Measurements from ENCODE around the gene TSPAN9.

Gene TSPAN9

DNA sequence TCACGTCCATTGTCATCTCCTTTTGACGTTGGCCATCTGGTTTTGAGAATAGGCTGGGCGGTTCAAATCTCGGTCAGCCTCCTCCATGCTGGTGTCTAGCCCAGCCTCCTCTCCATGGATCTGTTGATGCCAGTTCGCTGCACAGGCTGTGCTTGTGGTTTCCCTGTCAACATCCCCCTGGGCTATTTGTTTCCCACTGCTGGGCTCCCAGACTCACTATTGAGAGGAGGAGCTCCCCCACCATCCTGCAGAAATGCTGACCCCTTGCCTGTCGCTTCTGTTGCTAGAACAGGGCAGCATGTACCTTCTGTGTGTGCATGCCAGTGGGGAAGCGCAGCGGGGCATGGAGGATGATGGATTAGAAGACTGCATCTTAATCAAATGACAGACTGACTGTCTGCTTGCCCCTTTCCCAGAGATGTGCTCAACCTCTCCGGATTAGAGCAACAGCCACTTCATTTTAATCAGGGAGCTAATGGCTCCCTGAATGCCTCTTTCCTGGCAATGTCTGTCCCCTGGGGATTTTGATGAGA is 170.5 kb downstream of the TSPAN9 start:
- Histone ChIP-seq H3K9ac (ENCODE audit: low read length) (no peak overlapping the region), H3K27me3 (ENCODE audit: low read length) (no peaks in the 10 kb centered on the region)

GRCh38 chr12:3249081-3249800 is 172.1 kb downstream of the TSPAN9 start:
- no peak for TF ChIP-seq EZH2phosphoT487 (conservative IDR thresholded peaks at IDR 0.05; ENCODE audit: low read length)
- TF ChIP-seq, protein P1, sequence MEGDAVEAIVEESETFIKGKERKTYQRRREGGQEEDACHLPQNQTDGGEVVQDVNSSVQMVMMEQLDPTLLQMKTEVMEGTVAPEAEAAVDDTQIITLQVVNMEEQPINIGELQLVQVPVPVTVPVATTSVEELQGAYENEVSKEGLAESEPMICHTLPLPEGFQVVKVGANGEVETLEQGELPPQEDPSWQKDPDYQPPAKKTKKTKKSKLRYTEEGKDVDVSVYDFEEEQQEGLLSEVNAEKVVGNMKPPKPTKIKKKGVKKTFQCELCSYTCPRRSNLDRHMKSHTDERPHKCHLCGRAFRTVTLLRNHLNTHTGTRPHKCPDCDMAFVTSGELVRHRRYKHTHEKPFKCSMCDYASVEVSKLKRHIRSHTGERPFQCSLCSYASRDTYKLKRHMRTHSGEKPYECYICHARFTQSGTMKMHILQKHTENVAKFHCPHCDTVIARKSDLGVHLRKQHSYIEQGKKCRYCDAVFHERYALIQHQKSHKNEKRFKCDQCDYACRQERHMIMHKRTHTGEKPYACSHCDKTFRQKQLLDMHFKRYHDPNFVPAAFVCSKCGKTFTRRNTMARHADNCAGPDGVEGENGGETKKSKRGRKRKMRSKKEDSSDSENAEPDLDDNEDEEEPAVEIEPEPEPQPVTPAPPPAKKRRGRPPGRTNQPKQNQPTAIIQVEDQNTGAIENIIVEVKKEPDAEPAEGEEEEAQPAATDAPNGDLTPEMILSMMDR (IDR thresholded peaks at IDR 0.05; ENCODE audit: insufficient read depth, low read length, poor library complexity, severe bottlenecking): no peak

More for the DNA sequence above, 170.5 kb downstream of the TSPAN9 start:
- TF ChIP-seq EZH2phosphoT487 (conservative IDR thresholded peaks at IDR 0.05; ENCODE audit: low read length): no peak
- TF ChIP-seq, protein P1 (IDR thresholded peaks at IDR 0.05; ENCODE audit: insufficient read depth, low read length, poor library complexity, severe bottlenecking): no peak
- no peaks in the 10 kb centered on the region for H3F3A ChIP-seq (ENCODE audit: insufficient read depth)
- H2AFZ ChIP-seq (ENCODE audit: low read depth, low read length, severe bottlenecking): no peak overlapping the region
- H3K9me2 ChIP-seq (replicated peaks; ENCODE audit: insufficient read depth, low read length): no peaks in the 10 kb centered on the region
- H3K4me2 ChIP-seq (ENCODE audit: low read depth, low read length, poor library complexity, severe bottlenecking): no peak overlapping the region
- no peak overlapping the region for H3K4me3 ChIP-seq (ENCODE audit: insufficient read depth, low read length, poor library complexity, severe bottlenecking)
- no peaks in the 10 kb centered on the region for H3K9me3 ChIP-seq (ENCODE audit: insufficient read depth, low read length)
- no peaks in the 10 kb centered on the region for H4K20me1 ChIP-seq (ENCODE audit: low read depth, low read length)
- H3K27ac ChIP-seq (ENCODE audit: low read depth, low read length): no peak overlapping the region
- H3K79me2 ChIP-seq (ENCODE audit: insufficient read depth, low read length): no peaks in the 10 kb centered on the region
- no peaks in the 10 kb centered on the region for H3K36me3 ChIP-seq (ENCODE audit: low read length)

GRCh38 chr12:3250034-3250433 is 172.9 kb downstream of the TSPAN9 start:
- Histone ChIP-seq H3K4me2 (ENCODE audit: low read depth, low read length, poor library complexity, severe bottlenecking) (no peak overlapping the region), H3K9ac (ENCODE audit: low read length) (no peak overlapping the region), H3K27ac (ENCODE audit: low read depth, low read length) (no peak overlapping the region), H3K27me3 (ENCODE audit: low read length) (no peaks in the 10 kb centered on the region), H3K79me2 (ENCODE audit: insufficient read depth, low read length) (no peaks in the 10 kb centered on the region), H3K9me3 (ENCODE audit: insufficient read depth, low read length) (no peaks in the 10 kb centered on the region), H3K36me3 (ENCODE audit: low read length) (no peaks in the 10 kb centered on the region), H3K4me3 (ENCODE audit: insufficient read depth, low read length, poor library complexity, severe bottlenecking) (no peak overlapping the region), H3K9me2 (replicated peaks; ENCODE audit: insufficient read depth, low read length) (no peaks in the 10 kb centered on the region), H4K20me1 (ENCODE audit: low read depth, low read length) (no peaks in the 10 kb centered on the region), H2AFZ (ENCODE audit: low read depth, low read length, severe bottlenecking) (no peak overlapping the region), H3F3A (ENCODE audit: insufficient read depth) (no peaks in the 10 kb centered on the region)
- TF ChIP-seq EZH2phosphoT487 (conservative IDR thresholded peaks at IDR 0.05; ENCODE audit: low read length): no peak
- TF ChIP-seq, protein P1 (IDR thresholded peaks at IDR 0.05; ENCODE audit: insufficient read depth, low read length, poor library complexity, severe bottlenecking): no peak

More at GRCh38 chr12:3249081-3249800, 172.1 kb downstream of the TSPAN9 start:
- Histone ChIP-seq H2AFZ (ENCODE audit: low read depth, low read length, severe bottlenecking) (no peak overlapping the region), H3K4me3 (ENCODE audit: insufficient read depth, low read length, poor library complexity, severe bottlenecking) (no peak overlapping the region), H3K9me3 (ENCODE audit: insufficient read depth, low read length) (no peaks in the 10 kb centered on the region), H3K9me2 (replicated peaks; ENCODE audit: insufficient read depth, low read length) (no peaks in the 10 kb centered on the region), H3K36me3 (ENCODE audit: low read length) (no peaks in the 10 kb centered on the region), H3F3A (ENCODE audit: insufficient read depth) (no peaks in the 10 kb centered on the region), H4K20me1 (ENCODE audit: low read depth, low read length) (no peaks in the 10 kb centered on the region), H3K4me2 (ENCODE audit: low read depth, low read length, poor library complexity, severe bottlenecking) (no peak overlapping the region), H3K27me3 (ENCODE audit: low read length) (no peaks in the 10 kb centered on the region), H3K27ac (ENCODE audit: low read depth, low read length) (no peak overlapping the region), H3K9ac (ENCODE audit: low read length) (no peak overlapping the region), H3K79me2 (ENCODE audit: insufficient read depth, low read length) (no peaks in the 10 kb centered on the region)

All from SU-DHL-6 (cell line).